Coronary artery (tissue), 2 donors: Measurements from ENCODE around the gene CNN1.
A peak's percentile ranks its signal among the peaks of the same experiment; 100 is the strongest.

Source experiments
- DNase-seq: peaks from one replicate; pipeline ENCODE4 v3.0.0-alpha.2; 2017; ENCODE audit warnings: low spot score
- H3K27ac ChIP-seq, 2 donors: fragments of 200-600 bp; sonication (generic); one replicate each; pipeline ENCODE4 v1.5.1; 2016 to 2019
- H3K4me3 ChIP-seq: fragments of 200-600 bp; sonication (generic); 2 replicates; pipeline ENCODE4 v1.5.1; 2016; ENCODE audit warnings: mild to moderate bottlenecking, moderate library complexity
- TF ChIP-seq, protein P1 (sequence below): fragments of 200-600 bp; sonication (generic); IDR thresholded peaks from one replicate; pipeline ENCODE4 v1.5.1; 2019; ENCODE audit warnings: antibody characterized with exemption

The CNN1 gene

DNA sequence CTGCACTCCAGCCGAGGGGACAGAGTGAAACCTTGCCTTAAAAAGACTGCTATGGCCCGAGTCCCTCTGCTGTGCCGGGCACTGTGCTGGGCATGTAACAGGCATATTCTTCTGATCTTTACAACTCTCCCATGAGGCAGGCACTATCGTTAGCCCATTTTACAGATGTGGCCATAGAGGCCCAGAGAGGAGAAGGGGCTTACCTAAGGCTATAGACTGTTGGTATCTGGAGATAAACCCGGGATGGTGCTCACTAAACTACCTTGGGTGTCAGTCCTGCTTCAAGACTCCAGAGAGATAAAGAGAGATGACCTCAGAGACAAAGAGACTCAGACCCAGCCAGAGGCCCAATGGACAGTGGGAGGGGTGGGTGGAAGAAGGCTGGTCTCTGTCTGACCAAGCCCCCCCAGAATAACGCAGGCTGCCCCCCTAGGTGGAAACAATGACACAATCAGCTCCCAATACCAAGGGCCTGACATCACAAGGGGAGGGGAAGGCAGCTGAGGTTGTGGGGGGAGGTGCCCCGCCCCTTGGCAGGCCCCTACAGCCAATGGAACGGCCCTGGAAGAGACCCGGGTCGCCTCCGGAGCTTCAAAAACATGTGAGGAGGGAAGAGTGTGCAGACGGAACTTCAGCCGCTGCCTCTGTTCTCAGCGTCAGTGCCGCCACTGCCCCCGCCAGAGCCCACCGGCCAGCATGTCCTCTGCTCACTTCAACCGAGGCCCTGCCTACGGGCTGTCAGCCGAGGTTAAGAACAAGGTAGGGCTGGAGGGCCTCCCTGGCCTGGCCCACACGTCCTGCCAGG lies at the start of gene CNN1:
TSS of gene CNN1 (plus strand) at position 620 of the 805 bp plus-strand sequence. CDS start at position 697, 77 bp downstream.
- TF ChIP-seq, protein P1, sequence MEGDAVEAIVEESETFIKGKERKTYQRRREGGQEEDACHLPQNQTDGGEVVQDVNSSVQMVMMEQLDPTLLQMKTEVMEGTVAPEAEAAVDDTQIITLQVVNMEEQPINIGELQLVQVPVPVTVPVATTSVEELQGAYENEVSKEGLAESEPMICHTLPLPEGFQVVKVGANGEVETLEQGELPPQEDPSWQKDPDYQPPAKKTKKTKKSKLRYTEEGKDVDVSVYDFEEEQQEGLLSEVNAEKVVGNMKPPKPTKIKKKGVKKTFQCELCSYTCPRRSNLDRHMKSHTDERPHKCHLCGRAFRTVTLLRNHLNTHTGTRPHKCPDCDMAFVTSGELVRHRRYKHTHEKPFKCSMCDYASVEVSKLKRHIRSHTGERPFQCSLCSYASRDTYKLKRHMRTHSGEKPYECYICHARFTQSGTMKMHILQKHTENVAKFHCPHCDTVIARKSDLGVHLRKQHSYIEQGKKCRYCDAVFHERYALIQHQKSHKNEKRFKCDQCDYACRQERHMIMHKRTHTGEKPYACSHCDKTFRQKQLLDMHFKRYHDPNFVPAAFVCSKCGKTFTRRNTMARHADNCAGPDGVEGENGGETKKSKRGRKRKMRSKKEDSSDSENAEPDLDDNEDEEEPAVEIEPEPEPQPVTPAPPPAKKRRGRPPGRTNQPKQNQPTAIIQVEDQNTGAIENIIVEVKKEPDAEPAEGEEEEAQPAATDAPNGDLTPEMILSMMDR: no peak
- DNase-seq: peak; percentile 96
- Histone ChIP-seq H3K27ac (peak within 1 kb of the TSS; percentile 97 to 98), H3K4me3 (peak within 1 kb of the TSS; percentile 82)

DNA sequence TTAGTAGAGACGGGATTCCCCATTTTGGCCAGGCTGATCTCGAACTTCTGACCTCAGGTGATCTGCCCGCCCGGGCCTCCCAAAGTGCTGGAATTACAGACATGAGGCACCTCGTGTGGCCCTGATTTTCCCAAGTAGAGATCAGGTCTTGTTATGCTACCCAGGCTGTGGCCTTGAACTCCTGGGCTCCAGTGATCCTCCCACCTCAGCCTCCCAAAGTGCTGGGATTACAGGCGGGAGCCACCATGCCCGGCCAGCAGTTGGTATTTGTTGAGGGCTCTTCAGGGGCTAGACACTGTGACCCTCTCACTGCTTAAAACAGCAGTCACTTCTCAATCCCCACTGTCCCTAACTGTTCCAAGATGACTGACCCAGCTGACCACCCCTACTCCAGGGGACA lies 49.3 kb upstream of the CNN1 start:
- Histone ChIP-seq H3K27ac (no peak overlapping the region), H3K4me3 (no peak overlapping the region)
- no peak for DNase-seq
- TF ChIP-seq, protein P1: no peak

DNA sequence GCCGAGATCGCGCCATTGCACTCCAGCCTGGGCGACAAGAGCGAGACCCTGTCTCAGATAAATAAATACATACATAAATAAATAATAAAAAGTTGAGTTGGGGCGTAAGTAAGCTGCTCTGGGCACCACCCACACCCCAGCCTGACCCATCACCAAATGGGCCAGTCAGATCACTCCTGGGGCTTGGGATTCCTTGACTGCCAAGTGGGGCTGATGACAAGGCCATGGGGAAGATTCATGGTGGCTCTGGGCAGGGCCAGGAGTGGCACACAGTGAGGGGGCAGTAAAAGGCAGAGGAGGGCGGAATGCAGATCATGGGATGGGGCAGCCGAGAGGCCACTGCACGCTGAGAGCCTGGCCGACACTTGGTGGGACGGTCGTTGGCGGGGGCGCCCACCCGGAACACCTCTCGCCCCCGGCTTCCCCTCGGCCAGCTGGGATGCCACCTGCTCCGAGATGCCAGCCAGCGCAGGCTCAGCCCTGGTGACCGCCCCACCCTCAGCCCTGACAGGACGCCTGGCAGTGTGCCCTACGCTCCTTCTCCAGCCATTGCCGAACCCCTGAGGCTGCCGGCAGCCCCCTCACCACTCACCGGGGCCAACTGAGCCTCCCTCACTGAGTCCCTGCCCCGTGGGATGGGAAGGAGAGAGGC lies 43.9 kb upstream of the CNN1 start:
- TF ChIP-seq, protein P1: no peak
- DNase-seq: no peak
- Histone ChIP-seq H3K4me3 (no peak overlapping the region), H3K27ac (no peak overlapping the region)

DNA sequence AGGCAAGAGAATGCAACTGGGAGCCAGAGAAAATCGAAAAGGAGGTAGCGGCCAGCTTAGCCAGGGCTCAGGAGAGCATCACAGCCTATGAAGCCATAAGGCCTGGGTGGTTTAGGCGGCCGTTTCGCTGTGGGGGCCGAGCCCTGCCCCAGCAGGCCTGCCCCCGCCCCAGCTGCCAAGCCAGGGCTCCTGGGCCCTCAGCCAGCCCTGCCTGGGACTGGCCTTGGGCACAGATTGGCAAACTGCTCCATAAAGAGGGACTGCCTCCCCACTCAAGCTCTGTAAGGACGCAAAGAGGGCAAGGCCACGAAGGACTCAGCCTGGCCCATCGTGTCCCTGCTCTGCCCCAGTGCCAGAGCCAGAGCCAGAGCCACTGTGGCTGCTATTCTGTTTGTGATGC lies 43.2 kb upstream of the CNN1 start:
- no peak overlapping the region for H3K27ac ChIP-seq
- TF ChIP-seq, protein P1: no peak

DNA sequence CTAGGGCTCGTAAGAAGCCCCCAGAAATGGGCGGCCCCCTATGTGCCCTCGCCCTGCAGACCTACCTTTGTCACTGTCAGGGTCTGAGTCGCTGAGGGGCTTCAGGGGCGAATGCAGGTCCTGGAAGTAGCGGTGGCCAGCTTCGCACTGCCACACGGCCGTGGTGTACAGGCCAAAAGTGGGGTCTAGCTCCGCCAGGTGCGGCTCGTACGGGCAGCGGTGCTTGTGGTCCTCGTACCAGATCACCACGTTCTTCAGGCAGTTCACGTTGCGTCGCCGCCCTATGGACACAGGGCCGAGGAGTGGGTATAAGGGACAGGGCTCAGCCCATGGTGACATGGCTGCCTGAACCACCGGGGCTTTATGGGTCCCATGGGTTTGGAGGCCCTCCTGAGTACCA lies 42.8 kb upstream of the CNN1 start:
- TF ChIP-seq, protein P1: no peak
- Histone ChIP-seq H3K27ac (no peak overlapping the region), H3K4me3 (no peak overlapping the region)
- DNase-seq: no peak

More for the DNA sequence above, 43.2 kb upstream of the CNN1 start:
- no peak overlapping the region for H3K4me3 ChIP-seq
- DNase-seq: no peak

DNA sequence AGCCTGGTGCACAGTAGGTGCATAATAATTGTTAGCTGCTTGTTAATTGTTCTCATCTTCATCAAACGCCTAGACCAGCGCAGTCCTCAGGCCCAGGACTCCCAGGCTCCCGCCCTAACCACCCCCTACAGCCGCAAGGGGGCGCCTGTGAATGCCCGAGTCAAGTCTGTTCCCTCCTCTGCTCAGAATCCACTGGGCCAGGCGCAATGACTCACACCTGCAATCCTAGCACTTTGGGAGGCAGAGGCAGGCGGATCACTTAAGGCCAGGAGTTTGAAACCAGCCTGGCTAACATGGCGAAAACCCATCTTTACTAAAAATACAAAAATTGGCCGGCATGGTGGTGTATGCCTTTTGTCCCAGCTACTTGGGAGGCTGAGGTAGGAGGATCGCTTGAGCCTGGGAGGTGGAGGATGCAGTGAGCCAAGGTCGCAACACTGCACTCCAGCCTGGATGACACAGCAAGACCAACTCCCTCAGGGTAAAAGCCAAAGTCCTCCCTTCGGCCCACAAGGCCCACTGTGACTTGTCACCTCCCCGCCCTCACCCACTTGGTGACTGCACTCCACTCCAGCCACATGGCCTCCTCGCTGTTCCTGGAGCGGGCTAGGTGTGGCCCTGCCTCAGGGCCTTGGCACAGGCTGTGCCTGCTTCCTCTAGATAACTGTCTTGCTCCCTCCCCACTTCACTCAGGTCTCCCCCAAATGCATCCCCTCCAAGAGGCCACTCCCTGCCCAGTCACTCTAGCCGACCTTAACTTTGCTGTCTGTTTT lies 42.1 kb upstream of the CNN1 start:
- DNase-seq: no peak
- no peak overlapping the region for H3K4me3 ChIP-seq

More for the DNA sequence above, 42.1 kb upstream of the CNN1 start:
- TF ChIP-seq, protein P1: peak; percentile 62
- H3K27ac ChIP-seq: no peak overlapping the region
